ENCODE measurements around the gene STK33.

Gene STK33

GRCh38 chr11:8586805-8587204, 7.2 kb downstream of the STK33 start:
- no peak for FAIRE-seq
- TF ChIP-seq, protein P1, sequence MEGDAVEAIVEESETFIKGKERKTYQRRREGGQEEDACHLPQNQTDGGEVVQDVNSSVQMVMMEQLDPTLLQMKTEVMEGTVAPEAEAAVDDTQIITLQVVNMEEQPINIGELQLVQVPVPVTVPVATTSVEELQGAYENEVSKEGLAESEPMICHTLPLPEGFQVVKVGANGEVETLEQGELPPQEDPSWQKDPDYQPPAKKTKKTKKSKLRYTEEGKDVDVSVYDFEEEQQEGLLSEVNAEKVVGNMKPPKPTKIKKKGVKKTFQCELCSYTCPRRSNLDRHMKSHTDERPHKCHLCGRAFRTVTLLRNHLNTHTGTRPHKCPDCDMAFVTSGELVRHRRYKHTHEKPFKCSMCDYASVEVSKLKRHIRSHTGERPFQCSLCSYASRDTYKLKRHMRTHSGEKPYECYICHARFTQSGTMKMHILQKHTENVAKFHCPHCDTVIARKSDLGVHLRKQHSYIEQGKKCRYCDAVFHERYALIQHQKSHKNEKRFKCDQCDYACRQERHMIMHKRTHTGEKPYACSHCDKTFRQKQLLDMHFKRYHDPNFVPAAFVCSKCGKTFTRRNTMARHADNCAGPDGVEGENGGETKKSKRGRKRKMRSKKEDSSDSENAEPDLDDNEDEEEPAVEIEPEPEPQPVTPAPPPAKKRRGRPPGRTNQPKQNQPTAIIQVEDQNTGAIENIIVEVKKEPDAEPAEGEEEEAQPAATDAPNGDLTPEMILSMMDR (IDR thresholded peaks at IDR 0.05; ENCODE audit: insufficient read depth, missing control alignments) = no peak

DNA sequence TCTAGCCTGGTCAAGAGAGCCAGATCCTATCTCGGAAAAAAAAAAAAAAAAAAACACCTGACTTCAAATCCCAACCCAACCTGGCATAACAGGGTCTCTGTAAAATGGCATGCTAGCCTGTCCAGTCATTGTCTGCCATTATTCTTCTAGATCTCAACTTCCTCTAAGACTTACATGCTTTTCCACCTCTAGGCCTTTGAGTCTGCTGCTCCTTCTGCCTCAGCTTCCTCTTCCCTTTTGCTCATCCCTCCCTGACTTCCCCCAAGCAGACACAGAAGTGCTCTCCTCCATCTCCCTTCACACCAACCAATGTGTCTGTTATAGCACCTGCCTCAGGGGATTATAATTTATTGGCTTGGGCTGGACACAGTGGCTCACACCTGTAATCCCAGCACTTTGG, 7.8 kb downstream of the STK33 start:
- TF ChIP-seq, protein P1 (IDR thresholded peaks at IDR 0.05; ENCODE audit: insufficient read depth, missing control alignments) = no peak
- FAIRE-seq (no peak), DNase-seq (ENCODE audit: insufficient read length, low spot score) (no peak)

More at GRCh38 chr11:8586805-8587204, 7.2 kb downstream of the STK33 start:
- no peak for DNase-seq (ENCODE audit: insufficient read length, low spot score)

GRCh38 chr11:8584511-8584910, 9.5 kb downstream of the STK33 start:
- no peak for DNase-seq (ENCODE audit: insufficient read length, low spot score)
- FAIRE-seq = no peak
- TF ChIP-seq, protein P1 (IDR thresholded peaks at IDR 0.05; ENCODE audit: insufficient read depth, missing control alignments) = no peak

DNA sequence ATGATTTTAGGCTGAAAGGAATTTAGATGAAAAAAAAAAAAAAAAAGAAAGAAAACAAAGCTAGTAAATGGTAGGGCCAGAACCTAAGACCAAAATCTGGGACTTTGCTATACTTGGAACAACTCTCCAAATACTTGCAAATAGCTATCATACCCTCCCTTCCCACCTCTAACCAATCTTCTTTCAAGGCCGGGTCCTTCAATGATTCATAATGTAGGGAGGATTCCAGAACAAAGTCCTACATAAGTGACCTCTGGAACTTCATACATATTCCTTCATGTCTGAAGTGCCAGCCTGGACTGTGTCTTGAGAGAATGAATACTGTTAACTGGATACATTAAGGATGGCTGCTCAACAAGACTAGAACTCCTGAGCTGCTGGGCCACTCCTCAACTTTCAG, 9.9 kb downstream of the STK33 start:
- TF ChIP-seq, protein P1 (IDR thresholded peaks at IDR 0.05; ENCODE audit: insufficient read depth, missing control alignments) = no peak
- no peak for DNase-seq (ENCODE audit: insufficient read length, low spot score)
- no peak for FAIRE-seq

DNA sequence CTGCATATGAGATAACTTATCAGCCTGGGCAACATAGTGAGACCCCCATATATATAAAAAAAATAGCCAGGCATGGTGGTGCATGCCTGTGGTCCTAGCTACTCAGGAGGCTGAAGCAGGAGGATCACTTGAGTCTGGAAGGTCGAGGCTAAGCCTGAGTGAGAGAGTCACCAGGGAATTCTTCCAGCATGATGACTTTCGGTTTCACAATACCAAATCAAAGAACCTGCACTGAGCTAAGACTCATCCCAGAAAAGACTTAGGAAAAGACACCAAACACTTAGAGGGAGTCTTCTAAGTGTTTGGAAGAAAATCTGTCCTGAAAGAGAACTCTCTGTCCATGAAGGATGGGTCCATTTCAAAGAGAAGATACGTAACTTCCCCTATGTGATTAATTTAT, 12.7 kb downstream of the STK33 start:
- TF ChIP-seq, protein P1 (IDR thresholded peaks at IDR 0.05; ENCODE audit: insufficient read depth, missing control alignments) = no peak
- DNase-seq (ENCODE audit: insufficient read length, low spot score) = no peak
- peak; percentile 38 for FAIRE-seq

GRCh38 chr11:8577791-8578581, 16.0 kb downstream of the STK33 start:
- DNase-seq (ENCODE audit: insufficient read length, low spot score) (no peak), FAIRE-seq (peak; percentile 21)
- TF ChIP-seq, protein P1 (IDR thresholded peaks at IDR 0.05; ENCODE audit: insufficient read depth, missing control alignments) = no peak

DNA sequence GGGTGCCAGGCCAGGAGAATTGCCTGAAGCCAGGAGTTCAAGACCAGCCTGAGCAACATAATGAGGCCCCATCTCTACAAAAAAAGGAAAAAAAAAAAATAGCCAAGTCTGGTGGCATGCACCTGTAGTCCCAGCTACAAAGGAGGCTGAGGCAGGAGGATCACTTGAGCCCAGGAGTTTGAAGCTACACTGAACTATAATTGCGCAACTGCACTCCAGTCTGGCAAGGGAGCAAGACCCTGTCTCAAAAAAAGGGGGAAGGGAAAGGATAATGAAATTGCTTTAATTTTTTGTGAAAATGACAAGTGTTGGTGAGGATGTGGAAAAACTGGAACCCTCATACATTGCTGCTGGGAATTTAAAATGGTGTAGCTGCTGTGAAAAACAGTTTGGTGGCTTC, 19.2 kb downstream of the STK33 start:
- no peak for DNase-seq (ENCODE audit: insufficient read length, low spot score)
- TF ChIP-seq, protein P1 (IDR thresholded peaks at IDR 0.05; ENCODE audit: insufficient read depth, missing control alignments) = no peak

More for the DNA sequence above, 19.2 kb downstream of the STK33 start:
- no peak for FAIRE-seq
